ENCODE results near the gene DUSP15.

DNA sequence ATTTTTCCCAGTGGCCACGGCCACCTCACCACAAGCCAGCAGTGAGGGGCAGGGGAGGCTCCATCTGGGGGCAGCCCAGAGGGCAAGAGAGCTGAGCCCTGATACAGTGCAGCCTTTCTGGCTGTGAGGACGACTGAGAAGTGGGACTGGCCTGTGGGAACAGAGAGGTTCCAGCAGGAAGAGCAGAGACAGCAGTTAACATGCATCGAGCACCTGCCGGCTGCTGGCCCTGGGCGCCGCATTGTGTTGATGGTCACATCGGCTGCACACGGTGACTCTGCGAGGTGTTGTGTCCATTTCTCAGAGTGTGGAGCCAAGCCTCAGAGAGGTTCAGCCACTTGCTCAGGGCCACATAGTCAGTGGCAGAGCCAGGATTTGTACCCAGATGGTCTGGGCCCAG lies 34.8 kb downstream of the DUSP15 start:
- TF ChIP-seq, protein P1, sequence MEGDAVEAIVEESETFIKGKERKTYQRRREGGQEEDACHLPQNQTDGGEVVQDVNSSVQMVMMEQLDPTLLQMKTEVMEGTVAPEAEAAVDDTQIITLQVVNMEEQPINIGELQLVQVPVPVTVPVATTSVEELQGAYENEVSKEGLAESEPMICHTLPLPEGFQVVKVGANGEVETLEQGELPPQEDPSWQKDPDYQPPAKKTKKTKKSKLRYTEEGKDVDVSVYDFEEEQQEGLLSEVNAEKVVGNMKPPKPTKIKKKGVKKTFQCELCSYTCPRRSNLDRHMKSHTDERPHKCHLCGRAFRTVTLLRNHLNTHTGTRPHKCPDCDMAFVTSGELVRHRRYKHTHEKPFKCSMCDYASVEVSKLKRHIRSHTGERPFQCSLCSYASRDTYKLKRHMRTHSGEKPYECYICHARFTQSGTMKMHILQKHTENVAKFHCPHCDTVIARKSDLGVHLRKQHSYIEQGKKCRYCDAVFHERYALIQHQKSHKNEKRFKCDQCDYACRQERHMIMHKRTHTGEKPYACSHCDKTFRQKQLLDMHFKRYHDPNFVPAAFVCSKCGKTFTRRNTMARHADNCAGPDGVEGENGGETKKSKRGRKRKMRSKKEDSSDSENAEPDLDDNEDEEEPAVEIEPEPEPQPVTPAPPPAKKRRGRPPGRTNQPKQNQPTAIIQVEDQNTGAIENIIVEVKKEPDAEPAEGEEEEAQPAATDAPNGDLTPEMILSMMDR (IDR thresholded peaks at IDR 0.05), result no peak
- TF ChIP-seq SREBF2 (IDR thresholded peaks at IDR 0.05) (no peak), CHD2 (IDR thresholded peaks at IDR 0.05; ENCODE audit: low read length, partially characterized antibody) (no peak), POLR2A (IDR thresholded peaks at IDR 0.05; ENCODE audit: low read length) (no peak), CBX2 (IDR thresholded peaks at IDR 0.05; ENCODE audit: borderline replicate concordance, low read depth) (no peak), EP300 (IDR thresholded peaks at IDR 0.05) (no peak), MAFK (IDR thresholded peaks at IDR 0.05; ENCODE audit: partially characterized antibody) (no peak), BHLHE40 (IDR thresholded peaks at IDR 0.05; ENCODE audit: low read depth, low read length) (no peak)
- TF ChIP-seq, protein P2, sequence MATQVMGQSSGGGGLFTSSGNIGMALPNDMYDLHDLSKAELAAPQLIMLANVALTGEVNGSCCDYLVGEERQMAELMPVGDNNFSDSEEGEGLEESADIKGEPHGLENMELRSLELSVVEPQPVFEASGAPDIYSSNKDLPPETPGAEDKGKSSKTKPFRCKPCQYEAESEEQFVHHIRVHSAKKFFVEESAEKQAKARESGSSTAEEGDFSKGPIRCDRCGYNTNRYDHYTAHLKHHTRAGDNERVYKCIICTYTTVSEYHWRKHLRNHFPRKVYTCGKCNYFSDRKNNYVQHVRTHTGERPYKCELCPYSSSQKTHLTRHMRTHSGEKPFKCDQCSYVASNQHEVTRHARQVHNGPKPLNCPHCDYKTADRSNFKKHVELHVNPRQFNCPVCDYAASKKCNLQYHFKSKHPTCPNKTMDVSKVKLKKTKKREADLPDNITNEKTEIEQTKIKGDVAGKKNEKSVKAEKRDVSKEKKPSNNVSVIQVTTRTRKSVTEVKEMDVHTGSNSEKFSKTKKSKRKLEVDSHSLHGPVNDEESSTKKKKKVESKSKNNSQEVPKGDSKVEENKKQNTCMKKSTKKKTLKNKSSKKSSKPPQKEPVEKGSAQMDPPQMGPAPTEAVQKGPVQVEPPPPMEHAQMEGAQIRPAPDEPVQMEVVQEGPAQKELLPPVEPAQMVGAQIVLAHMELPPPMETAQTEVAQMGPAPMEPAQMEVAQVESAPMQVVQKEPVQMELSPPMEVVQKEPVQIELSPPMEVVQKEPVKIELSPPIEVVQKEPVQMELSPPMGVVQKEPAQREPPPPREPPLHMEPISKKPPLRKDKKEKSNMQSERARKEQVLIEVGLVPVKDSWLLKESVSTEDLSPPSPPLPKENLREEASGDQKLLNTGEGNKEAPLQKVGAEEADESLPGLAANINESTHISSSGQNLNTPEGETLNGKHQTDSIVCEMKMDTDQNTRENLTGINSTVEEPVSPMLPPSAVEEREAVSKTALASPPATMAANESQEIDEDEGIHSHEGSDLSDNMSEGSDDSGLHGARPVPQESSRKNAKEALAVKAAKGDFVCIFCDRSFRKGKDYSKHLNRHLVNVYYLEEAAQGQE (IDR thresholded peaks at IDR 0.05), result no peak
- TF ChIP-seq, protein P3, sequence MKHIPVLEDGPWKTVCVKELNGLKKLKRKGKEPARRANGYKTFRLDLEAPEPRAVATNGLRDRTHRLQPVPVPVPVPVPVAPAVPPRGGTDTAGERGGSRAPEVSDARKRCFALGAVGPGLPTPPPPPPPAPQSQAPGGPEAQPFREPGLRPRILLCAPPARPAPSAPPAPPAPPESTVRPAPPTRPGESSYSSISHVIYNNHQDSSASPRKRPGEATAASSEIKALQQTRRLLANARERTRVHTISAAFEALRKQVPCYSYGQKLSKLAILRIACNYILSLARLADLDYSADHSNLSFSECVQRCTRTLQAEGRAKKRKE (CRISPR knock-in tag; IDR thresholded peaks at IDR 0.05; ENCODE audit: low read depth), result no peak
- TF ChIP-seq, protein P4, sequence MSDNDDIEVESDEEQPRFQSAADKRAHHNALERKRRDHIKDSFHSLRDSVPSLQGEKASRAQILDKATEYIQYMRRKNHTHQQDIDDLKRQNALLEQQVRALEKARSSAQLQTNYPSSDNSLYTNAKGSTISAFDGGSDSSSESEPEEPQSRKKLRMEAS (IDR thresholded peaks at IDR 0.05), result no peak
